Nephron (organoid): ENCODE data around the gene C4A.
A peak's percentile ranks its signal among the peaks of the same experiment; 100 is the strongest.
"Not testable (repeated sequence)": the region's sequence is repeated elsewhere in the genome, so short reads cannot be mapped to it uniquely, and the experiment has no call there.

Experiments used
- H3K27ac Mint-ChIP-seq, 3 experiments: 2 replicates each; pipeline ENCODE4 v1.8.0; 2020; ENCODE audit warnings: mixed read lengths in 3 of 3, mild to moderate bottlenecking in 2 of 3, moderate library complexity in 1 of 3
- H3K27me3 Mint-ChIP-seq: 2 replicates; pipeline ENCODE4 v1.8.0; 2021; ENCODE audit warnings: low read depth, mild to moderate bottlenecking, moderate library complexity, mixed read lengths
- H3K36me3 Mint-ChIP-seq: 2 replicates; pipeline ENCODE4 v1.8.0; 2020; ENCODE audit warnings: low read depth, mixed read lengths
- H3K4me1 Mint-ChIP-seq: 2 replicates; pipeline ENCODE4 v1.8.0; 2020; ENCODE audit warnings: mixed read lengths
- H3K4me3 Mint-ChIP-seq, 3 experiments: 2 replicates each; pipeline ENCODE4 v1.8.0; 2020; ENCODE audit warnings: mild to moderate bottlenecking in 3 of 3, mixed read lengths in 3 of 3, moderate library complexity in 2 of 3
- H3K9me3 Mint-ChIP-seq: 2 replicates; pipeline ENCODE4 v1.8.0; 2020; ENCODE audit warnings: mixed read lengths
- CTCF ChIP-seq, 3 experiments: fragments of 200-600 bp; sonication (generic); IDR thresholded peaks; one replicate each; pipeline ENCODE4 v1.5.0; 2021; ENCODE audit warnings: antibody characterized with exemption in 3 of 3; ENCODE audit not compliant: unreplicated experiment in 3 of 3

Gene C4A

GRCh38 chr6:31981744-31982143 lies at the start of gene C4A:
Gene C4A (plus strand): TSS chr6:31982057. CDS start chr6:31982108, 51 bp downstream.
- H3K27me3 Mint-ChIP-seq, H3K4me3 Mint-ChIP-seq, H3K4me1 Mint-ChIP-seq, H3K9me3 Mint-ChIP-seq, H3K27ac Mint-ChIP-seq: not testable (repeated sequence)
- H3K36me3 Mint-ChIP-seq = peaks cover 16% of the 10 kb centered on the region

- H3K4me1 Mint-ChIP-seq, H3K27ac Mint-ChIP-seq, H3K4me3 Mint-ChIP-seq, H3K27me3 Mint-ChIP-seq, H3K9me3 Mint-ChIP-seq, H3K36me3 Mint-ChIP-seq: not testable (repeated sequence)
Measured at GRCh38 chr6:31932137-31932536, 49.7 kb upstream of the C4A start.

- no peak overlapping the region for H3K4me3 Mint-ChIP-seq
- no peaks in the 10 kb centered on the region for H3K36me3 Mint-ChIP-seq
- no peak overlapping the region for H3K27ac Mint-ChIP-seq
- peaks cover 3% of the 10 kb centered on the region for H3K27me3 Mint-ChIP-seq
- peaks cover 3% of the 10 kb centered on the region for H3K4me1 Mint-ChIP-seq
- H3K9me3 Mint-ChIP-seq = no peaks in the 10 kb centered on the region
- no peak for TF ChIP-seq CTCF (IDR thresholded peaks at IDR 0.05; ENCODE audit: unreplicated experiment in 3 of 3)
Measured at GRCh38 chr6:31933537-31933936, 48.3 kb upstream of the C4A start.

- no peak for TF ChIP-seq CTCF (IDR thresholded peaks at IDR 0.05; ENCODE audit: unreplicated experiment in 3 of 3)
- Mint-ChIP-seq H3K9me3 (no peaks in the 10 kb centered on the region), H3K27ac (no peak overlapping the region), H3K4me1 (no peaks in the 10 kb centered on the region), H3K4me3 (no peak overlapping the region), H3K36me3 (no peaks in the 10 kb centered on the region), H3K27me3 (no peaks in the 10 kb centered on the region)
Measured at GRCh38 chr6:31935021-31935420, 46.8 kb upstream of the C4A start.

- no peak overlapping the region for H3K4me3 Mint-ChIP-seq
- no peaks in the 10 kb centered on the region for H3K36me3 Mint-ChIP-seq
- no peak overlapping the region for H3K27ac Mint-ChIP-seq
- H3K4me1 Mint-ChIP-seq = peaks cover 7% of the 10 kb centered on the region
- peaks cover 5% of the 10 kb centered on the region for H3K27me3 Mint-ChIP-seq
- TF ChIP-seq CTCF (IDR thresholded peaks at IDR 0.05; ENCODE audit: unreplicated experiment in 3 of 3) = no peak
- no peaks in the 10 kb centered on the region for H3K9me3 Mint-ChIP-seq
Measured at GRCh38 chr6:31935823-31936222, 46.0 kb upstream of the C4A start.

GRCh38 chr6:31940256-31940664 lies 41.6 kb upstream of the C4A start:
- Mint-ChIP-seq H3K4me1 (peaks cover 7% of the 10 kb centered on the region), H3K27me3 (peaks cover 10% of the 10 kb centered on the region), H3K4me3 (no peak overlapping the region), H3K9me3 (no peaks in the 10 kb centered on the region), H3K27ac (peak overlapping the region; percentile 70 to 82 (median 72)), H3K36me3 (no peaks in the 10 kb centered on the region)
- TF ChIP-seq CTCF (IDR thresholded peaks at IDR 0.05; ENCODE audit: unreplicated experiment in 3 of 3) = no peak

- H3K4me1 Mint-ChIP-seq = peaks cover 13% of the 10 kb centered on the region
- no peaks in the 10 kb centered on the region for H3K36me3 Mint-ChIP-seq
- peaks cover 14% of the 10 kb centered on the region for H3K27me3 Mint-ChIP-seq
- no peak overlapping the region for H3K27ac Mint-ChIP-seq
- no peaks in the 10 kb centered on the region for H3K9me3 Mint-ChIP-seq
- no peak for TF ChIP-seq CTCF (IDR thresholded peaks at IDR 0.05; ENCODE audit: unreplicated experiment in 3 of 3)
- H3K4me3 Mint-ChIP-seq = no peak overlapping the region
Measured at GRCh38 chr6:31943742-31944141, 38.1 kb upstream of the C4A start.
